Transverse colon (tissue), 4 donors: ENCODE data around the gene ARNT2. TPM values are rescaled to one million over a fixed set of nuclear protein-coding genes. Genes with fewer than 3 reads are reported as not detected.

Experiments used
- DNase-seq: peaks from one replicate; pipeline ENCODE4 v3.0.0-alpha.2; 2019
- H3K27ac ChIP-seq, 4 donors: fragments of 200-600 bp; sonication (generic); 2 replicates each; pipeline ENCODE4 v1.5.1; 2016 to 2018; ENCODE audit warnings: inconsistent platforms in 4 of 4
- H3K27me3 ChIP-seq: fragments of 200-600 bp; sonication (generic); 2 replicates; pipeline ENCODE4 v1.5.1; 2017; ENCODE audit warnings: inconsistent platforms
- H3K36me3 ChIP-seq, 4 donors: fragments of 200-600 bp; sonication (generic); 2 replicates each; pipeline ENCODE4 v1.5.1; 2017 to 2019; ENCODE audit warnings: inconsistent platforms in 4 of 4
- H3K4me1 ChIP-seq, 4 donors: fragments of 200-600 bp; sonication (generic); 2 replicates each; pipeline ENCODE4 v1.5.1; 2017 to 2020; ENCODE audit warnings: inconsistent platforms in 4 of 4
- H3K4me3 ChIP-seq, 4 donors: fragments of 200-600 bp; sonication (generic); 1 replicate in 1 of 4; 2 replicates in 3 of 4; pipeline versions ENCODE4 v1.5.1 to v1.6.1; 2017 to 2019; ENCODE audit warnings: inconsistent platforms in 4 of 4
- H3K9me3 ChIP-seq, 2 donors: fragments of 200-600 bp; sonication (generic); 2 replicates each; pipeline ENCODE4 v1.5.1; 2017 to 2019; ENCODE audit warnings: inconsistent platforms in 2 of 2
- EP300 ChIP-seq: sonication (generic); formaldehyde crosslinking; IDR thresholded peaks from one replicate; pipeline ENCODE4 v1.6.1; 2017; ENCODE audit warnings: antibody characterized with exemption, low read depth
- POLR2A ChIP-seq: fragments of 450-650 bp; IDR thresholded peaks from one replicate; pipeline ENCODE4 v1.6.1; 2016; ENCODE audit warnings: antibody characterized with exemption, mild to moderate bottlenecking, moderate library complexity
- POLR2AphosphoS5 ChIP-seq, 3 donors: sonication (generic); formaldehyde crosslinking; IDR thresholded peaks; one replicate each; pipeline ENCODE4 v1.6.1; 2016; ENCODE audit warnings: antibody characterized with exemption in 3 of 3
- WGBS, 2 donors: methylation state at CpG; one replicate each; pipeline ENCODE4 v1.1.5; 2018; ENCODE audit warnings: low coverage in 1 of 2; 5-methylcytosine and 5-hydroxymethylcytosine counted together
- in situ Hi-C, 4 donors: fragments of 200-750 bp; cut with MboI; loops; one replicate each; pipeline versions ENCODE4 v1.15.0 to v1.15.1; 2017; ENCODE audit warnings: low sequenced_read_pairs in 3 of 4, low pct_ligation_motif_present in 1 of 4, low pct_unique_long_range_greater_than_20kb in 1 of 4
- intact Hi-C: fragments of 100-400 bp; cut with DNase I; formaldehyde crosslinking; loops from one replicate; pipeline ENCODE4 v1.15.1; 2023; ENCODE audit warnings: low total_unique reads
- total RNA-seq, 4 donors: library from RNA; depleted of rRNA; stranded (reverse); fragments of >200 nt; gene quantifications; one replicate each; pipeline ENCODE4 v1.1.0, GENCODE V29; 2016
- TF ChIP-seq, protein P1 (sequence below), 5 experiments: fragments of 200-600 bp in 3 of 5; fragments of 450-650 bp in 2 of 5; sonication (generic) in 3 of 5; IDR thresholded peaks; 1 replicate in 2 of 5; 2 replicates in 3 of 5; pipeline ENCODE4 v1.5.1; 2016 to 2017; ENCODE audit warnings: antibody characterized with exemption in 5 of 5, inconsistent platforms in 3 of 5, mild to moderate bottlenecking in 2 of 5, moderate library complexity in 1 of 5

The ARNT2 gene
- total RNA-seq, 4 donors from 2014 or later = 1.9 to 4.0 (median 2.5) TPM; not detected in 1

DNA sequence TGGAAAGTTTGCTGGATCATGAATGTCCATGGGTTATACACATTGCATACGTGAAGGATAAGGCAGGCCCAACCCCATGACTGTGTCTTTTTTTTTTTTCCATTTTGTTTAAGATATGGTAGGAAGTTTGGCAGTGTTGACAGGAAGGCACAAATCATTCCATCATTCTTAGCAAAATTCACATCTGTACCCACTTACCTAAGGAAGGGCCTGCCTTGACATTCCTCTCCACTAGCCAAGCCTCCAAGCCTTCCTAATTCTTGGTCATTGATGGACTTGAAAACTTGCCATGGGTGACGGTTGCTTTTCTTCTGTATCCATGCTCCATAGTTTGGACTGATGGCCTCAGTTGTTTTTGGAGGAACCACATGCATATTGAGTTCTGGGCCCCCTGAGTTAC lies 54.4 kb downstream of the ARNT2 start:
- in situ Hi-C loops (loop anchor here (5.0 to 25.0 kb wide), 5 partner anchors 304 to 804 kb away; partner anchors contain the start of gene CEMIP (in 3 of the 4)), intact Hi-C loops (loop anchor here (5.0 kb wide), 1 partner anchor 514 kb away; no protein-coding TSS in a partner anchor)
- H3K9me3 ChIP-seq = no peaks in the 10 kb centered on the region
- WGBS, 2 donors = 89 to 93% methylated on average over 2 of the region's 2 CpGs
- H3K4me1 ChIP-seq = peaks cover 0 to 5% (median 0%) of the 10 kb centered on the region in 4 donors
- H3K4me3 ChIP-seq = no peak overlapping the region
- no peak overlapping the region for H3K27ac ChIP-seq
- no peak for DNase-seq
- no peaks in the 10 kb centered on the region for H3K36me3 ChIP-seq
- TF ChIP-seq EP300 (no peak), POLR2A (no peak), POLR2AphosphoS5 (IDR thresholded peaks at IDR 0.05) (no peak)
- TF ChIP-seq, protein P1, sequence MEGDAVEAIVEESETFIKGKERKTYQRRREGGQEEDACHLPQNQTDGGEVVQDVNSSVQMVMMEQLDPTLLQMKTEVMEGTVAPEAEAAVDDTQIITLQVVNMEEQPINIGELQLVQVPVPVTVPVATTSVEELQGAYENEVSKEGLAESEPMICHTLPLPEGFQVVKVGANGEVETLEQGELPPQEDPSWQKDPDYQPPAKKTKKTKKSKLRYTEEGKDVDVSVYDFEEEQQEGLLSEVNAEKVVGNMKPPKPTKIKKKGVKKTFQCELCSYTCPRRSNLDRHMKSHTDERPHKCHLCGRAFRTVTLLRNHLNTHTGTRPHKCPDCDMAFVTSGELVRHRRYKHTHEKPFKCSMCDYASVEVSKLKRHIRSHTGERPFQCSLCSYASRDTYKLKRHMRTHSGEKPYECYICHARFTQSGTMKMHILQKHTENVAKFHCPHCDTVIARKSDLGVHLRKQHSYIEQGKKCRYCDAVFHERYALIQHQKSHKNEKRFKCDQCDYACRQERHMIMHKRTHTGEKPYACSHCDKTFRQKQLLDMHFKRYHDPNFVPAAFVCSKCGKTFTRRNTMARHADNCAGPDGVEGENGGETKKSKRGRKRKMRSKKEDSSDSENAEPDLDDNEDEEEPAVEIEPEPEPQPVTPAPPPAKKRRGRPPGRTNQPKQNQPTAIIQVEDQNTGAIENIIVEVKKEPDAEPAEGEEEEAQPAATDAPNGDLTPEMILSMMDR (IDR thresholded peaks at IDR 0.05) = no peak
- H3K27me3 ChIP-seq = no peaks in the 10 kb centered on the region

DNA sequence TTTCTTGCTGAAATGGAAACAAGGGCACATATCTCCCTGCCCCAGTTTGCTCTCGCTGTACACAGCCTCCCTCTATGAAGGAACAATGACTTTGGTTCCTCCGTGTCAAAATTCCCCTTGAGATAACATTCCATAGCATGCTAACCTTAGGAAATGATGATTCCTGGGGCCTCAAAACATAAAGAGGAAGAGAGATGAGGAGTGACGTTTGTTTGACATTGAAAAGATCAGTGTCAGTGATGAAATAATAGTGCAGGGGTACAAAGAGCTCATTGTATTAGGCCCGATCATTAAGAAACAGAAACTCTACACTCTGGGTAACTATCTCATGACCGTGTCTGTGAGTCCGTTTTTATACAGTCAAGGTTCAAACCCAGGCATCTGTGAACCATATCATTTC lies 55.2 kb downstream of the ARNT2 start:
- Histone ChIP-seq H3K4me1 (peaks cover 0 to 5% (median 0%) of the 10 kb centered on the region in 4 donors), H3K27me3 (no peaks in the 10 kb centered on the region), H3K9me3 (no peaks in the 10 kb centered on the region), H3K36me3 (no peaks in the 10 kb centered on the region), H3K27ac (no peak overlapping the region), H3K4me3 (no peak overlapping the region)
- intact Hi-C loops (loop anchor here (5.0 kb wide), 1 partner anchor 513 kb away; no protein-coding TSS in a partner anchor), in situ Hi-C loops (loop anchor here (5.0 to 25.0 kb wide), 5 partner anchors 303 to 803 kb away; partner anchors contain the start of gene CEMIP (in 3 of the 4))
- no peak for TF ChIP-seq POLR2A
- no peak for TF ChIP-seq EP300
- TF ChIP-seq, protein P1 (IDR thresholded peaks at IDR 0.05) = no peak
- TF ChIP-seq POLR2AphosphoS5 (IDR thresholded peaks at IDR 0.05) = no peak
- WGBS, 2 donors = 64 to 70% methylated on average over 6 of the region's 6 CpGs
- DNase-seq = no peak

DNA sequence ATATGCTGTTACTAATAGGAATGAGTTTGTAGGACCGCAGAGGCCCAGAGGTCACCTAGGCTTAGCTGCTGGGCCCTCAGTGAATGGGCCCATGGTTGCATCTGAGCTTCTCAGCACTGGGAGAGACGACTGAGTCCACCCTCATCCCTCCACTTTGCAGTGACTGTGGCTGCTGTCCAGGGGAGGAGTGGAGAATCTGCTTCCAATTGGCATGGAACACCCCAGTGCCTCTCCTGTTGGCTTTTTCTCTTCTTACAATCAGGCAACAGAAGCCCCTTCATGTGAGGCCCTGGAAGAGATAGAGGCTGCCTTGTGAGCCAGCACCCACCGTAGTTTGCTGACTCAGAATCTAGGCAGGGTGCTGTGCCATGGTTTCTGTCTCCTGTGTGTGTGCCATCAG lies 55.6 kb downstream of the ARNT2 start:
- H3K4me3 ChIP-seq = no peak overlapping the region
- TF ChIP-seq POLR2A = no peak
- TF ChIP-seq EP300 = no peak
- TF ChIP-seq POLR2AphosphoS5 (IDR thresholded peaks at IDR 0.05) = no peak
- TF ChIP-seq, protein P1 (IDR thresholded peaks at IDR 0.05) = no peak
- WGBS, 2 donors = 80% methylated on average over 3 of the region's 3 CpGs; no CpG with 5 or more reads in 1 of the 2 donors
- in situ Hi-C loops (loop anchor here (5.0 to 25.0 kb wide), 5 partner anchors 302 to 802 kb away; partner anchors contain the start of gene CEMIP (in 3 of the 4)), intact Hi-C loops (loop anchor here (5.0 kb wide), 1 partner anchor 512 kb away; no protein-coding TSS in a partner anchor)
- no peaks in the 10 kb centered on the region for H3K36me3 ChIP-seq
- no peak overlapping the region for H3K27ac ChIP-seq
- H3K4me1 ChIP-seq = peaks cover 0 to 5% (median 0%) of the 10 kb centered on the region in 4 donors
- no peak for DNase-seq
- no peaks in the 10 kb centered on the region for H3K27me3 ChIP-seq
- H3K9me3 ChIP-seq = no peaks in the 10 kb centered on the region

DNA sequence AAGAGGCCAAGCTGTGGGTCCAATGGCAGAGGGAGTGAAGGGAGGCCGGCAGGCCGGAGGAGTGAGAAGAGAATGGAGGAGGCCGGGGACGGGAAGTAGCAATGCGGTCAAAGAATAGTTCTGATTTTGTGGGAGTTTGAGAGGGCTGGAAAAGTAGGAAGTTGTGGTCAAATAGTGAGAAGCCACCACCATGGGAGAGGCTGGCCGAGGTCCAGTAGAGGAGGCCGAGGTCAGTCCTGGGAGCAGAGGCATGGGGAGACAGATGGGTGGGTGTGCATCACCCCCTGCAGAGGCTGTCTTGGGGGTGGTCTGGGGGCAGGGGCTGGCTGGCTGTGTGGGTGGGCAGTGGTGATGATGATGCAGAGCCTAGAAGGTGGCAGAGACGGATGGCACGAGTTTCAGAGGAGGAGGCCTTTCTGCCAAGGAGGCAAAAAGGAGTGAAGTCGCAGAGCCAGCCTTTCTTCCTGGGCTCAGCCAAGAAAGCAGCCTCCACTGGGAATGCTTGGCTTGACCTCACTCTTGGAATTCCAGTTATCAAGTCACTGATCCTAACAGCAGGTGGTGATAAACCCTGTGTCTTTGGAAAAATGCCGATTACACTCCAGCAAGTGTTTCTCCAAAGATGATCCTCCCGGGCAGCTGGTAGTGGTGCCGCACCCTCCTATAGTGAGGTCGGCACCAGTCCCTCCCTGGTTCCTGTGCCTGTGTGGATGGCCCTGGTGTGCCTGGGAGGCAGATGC lies 57.3 kb downstream of the ARNT2 start:
- in situ Hi-C loops (loop anchor here in 2 of 4 donors (25.0 kb wide), 2 partner anchors 301 to 801 kb away; no protein-coding TSS in a partner anchor), intact Hi-C loops (no loop called here)
- H3K27me3 ChIP-seq = no peaks in the 10 kb centered on the region
- H3K4me3 ChIP-seq = no peak overlapping the region
- no peaks in the 10 kb centered on the region for H3K9me3 ChIP-seq
- no peaks in the 10 kb centered on the region for H3K36me3 ChIP-seq
- no peak for DNase-seq
- no peak overlapping the region for H3K27ac ChIP-seq
- TF ChIP-seq POLR2A = no peak
- TF ChIP-seq, protein P1 (IDR thresholded peaks at IDR 0.05) = no peak
- no peak for TF ChIP-seq EP300
- TF ChIP-seq POLR2AphosphoS5 (IDR thresholded peaks at IDR 0.05) = no peak
- H3K4me1 ChIP-seq = no peaks in the 10 kb centered on the region
- 80 to 83% methylated on average over 10 to 13 of the region's 14 CpGs for WGBS, 2 donors
